Measurements from ENCODE around the gene HIGD2A. TPM values are rescaled to one million over a fixed set of nuclear protein-coding genes. Genes with fewer than 3 reads are reported as not detected.

HIGD2A gene
- total RNA-seq, 1 experiment from 2014 or later, result 98.2 TPM

GRCh38 chr5:176413255-176413565, 24.7 kb downstream of the HIGD2A start:
- DNase-seq (ENCODE audit: low spot score) (no peak), ATAC-seq (no peak)
- peaks cover 7% of the 10 kb centered on the region for H3K9me3 Mint-ChIP-seq
- H3K27me3 Mint-ChIP-seq (ENCODE audit: low read depth), result peaks cover 17% of the 10 kb centered on the region
- peaks cover 4% of the 10 kb centered on the region for H3K36me3 Mint-ChIP-seq
- no peak overlapping the region for H3K4me3 Mint-ChIP-seq
- ChIA-PET CTCF (no interaction called here), POLR2A (no interaction called here)
- peaks cover 6% of the 10 kb centered on the region; the same call in 1 of the 2 replicates for H3K4me1 Mint-ChIP-seq
- no peak for TF ChIP-seq GABPB1 (CRISPR knock-in tag; IDR thresholded peaks at IDR 0.05)
- TF ChIP-seq MLX (CRISPR knock-in tag; IDR thresholded peaks at IDR 0.05), result no peak
- no peak for TF ChIP-seq ZNF138 (CRISPR knock-in tag; conservative IDR thresholded peaks at IDR 0.05)
- TF ChIP-seq SOX15 (CRISPR knock-in tag; IDR thresholded peaks at IDR 0.05), result no peak
- no peak for TF ChIP-seq CDX4 (CRISPR knock-in tag; IDR thresholded peaks at IDR 0.05; ENCODE audit: borderline replicate concordance)
- no peak for TF ChIP-seq KAT7 (CRISPR knock-in tag; IDR thresholded peaks at IDR 0.05; ENCODE audit: borderline replicate concordance)
- no peak for TF ChIP-seq ZNF425 (CRISPR knock-in tag; conservative IDR thresholded peaks at IDR 0.05)
- TF ChIP-seq E2F1 (CRISPR knock-in tag; IDR thresholded peaks at IDR 0.05), result no peak
- no peak for TF ChIP-seq PREB (CRISPR knock-in tag; IDR thresholded peaks at IDR 0.05; ENCODE audit: borderline replicate concordance)
- no peak for TF ChIP-seq ELF4 (CRISPR knock-in tag; IDR thresholded peaks at IDR 0.05; ENCODE audit: low read depth)
- TF ChIP-seq ATF6 (CRISPR knock-in tag; IDR thresholded peaks at IDR 0.05), result no peak
- TF ChIP-seq ZNF317 (CRISPR knock-in tag; IDR thresholded peaks at IDR 0.05; ENCODE audit: borderline replicate concordance, low read depth), result no peak
- no peak for TF ChIP-seq MXD4 (CRISPR knock-in tag; IDR thresholded peaks at IDR 0.05; ENCODE audit: borderline replicate concordance)
- no peak for TF ChIP-seq TEAD4 (CRISPR knock-in tag; IDR thresholded peaks at IDR 0.05)
- no peak for TF ChIP-seq PRDM15 (CRISPR knock-in tag; IDR thresholded peaks at IDR 0.05)
- no peak for TF ChIP-seq IRF2 (CRISPR knock-in tag; IDR thresholded peaks at IDR 0.05; ENCODE audit: borderline replicate concordance, low read depth)
- TF ChIP-seq SMAD4 (CRISPR knock-in tag; IDR thresholded peaks at IDR 0.05), result no peak
- TF ChIP-seq SMAD3 (CRISPR knock-in tag; IDR thresholded peaks at IDR 0.05; ENCODE audit: borderline replicate concordance), result no peak
- H3K27ac Mint-ChIP-seq, result no peak overlapping the region

Data from WTC11 (cell line).